MM.1S (cell line): Measurements from ENCODE around the gene ALDH16A1.

Experiments
- EZH2 ChIP-seq: fragments of 300-600 bp; sonication (generic); optimal IDR thresholded peaks from 2 replicates; pipeline ENCODE3; 2017; ENCODE audit warnings: low read depth, mild to moderate bottlenecking, antibody characterized with exemption, low read length, mixed read lengths
- TF ChIP-seq, protein P1 (sequence below): fragments of 300-600 bp; sonication (generic); IDR thresholded peaks from 2 replicates; pipeline ENCODE4 v1.5.1; 2016; ENCODE audit warnings: antibody characterized with exemption, low read length, mixed read lengths

DNA sequence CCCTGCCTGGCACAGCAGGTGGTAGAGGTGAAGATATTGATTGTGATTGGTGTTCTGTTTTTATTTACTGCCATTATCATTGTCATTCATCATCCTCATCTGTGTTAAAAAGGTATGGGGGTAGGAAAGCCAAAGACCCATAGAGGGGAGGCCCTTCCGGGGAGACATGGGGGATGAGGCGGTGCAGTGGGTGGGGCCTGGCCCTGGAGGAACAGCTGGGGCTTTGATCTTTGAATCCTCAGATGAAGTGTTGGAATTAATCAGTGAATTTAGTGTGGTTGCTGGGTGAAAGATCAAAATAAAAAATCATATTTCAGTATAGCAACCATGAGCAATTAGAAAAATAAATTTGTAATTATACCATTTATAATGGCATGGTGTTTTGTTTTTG, 37.2 kb upstream of the ALDH16A1 start:
- no peak for TF ChIP-seq EZH2
- TF ChIP-seq, protein P1, sequence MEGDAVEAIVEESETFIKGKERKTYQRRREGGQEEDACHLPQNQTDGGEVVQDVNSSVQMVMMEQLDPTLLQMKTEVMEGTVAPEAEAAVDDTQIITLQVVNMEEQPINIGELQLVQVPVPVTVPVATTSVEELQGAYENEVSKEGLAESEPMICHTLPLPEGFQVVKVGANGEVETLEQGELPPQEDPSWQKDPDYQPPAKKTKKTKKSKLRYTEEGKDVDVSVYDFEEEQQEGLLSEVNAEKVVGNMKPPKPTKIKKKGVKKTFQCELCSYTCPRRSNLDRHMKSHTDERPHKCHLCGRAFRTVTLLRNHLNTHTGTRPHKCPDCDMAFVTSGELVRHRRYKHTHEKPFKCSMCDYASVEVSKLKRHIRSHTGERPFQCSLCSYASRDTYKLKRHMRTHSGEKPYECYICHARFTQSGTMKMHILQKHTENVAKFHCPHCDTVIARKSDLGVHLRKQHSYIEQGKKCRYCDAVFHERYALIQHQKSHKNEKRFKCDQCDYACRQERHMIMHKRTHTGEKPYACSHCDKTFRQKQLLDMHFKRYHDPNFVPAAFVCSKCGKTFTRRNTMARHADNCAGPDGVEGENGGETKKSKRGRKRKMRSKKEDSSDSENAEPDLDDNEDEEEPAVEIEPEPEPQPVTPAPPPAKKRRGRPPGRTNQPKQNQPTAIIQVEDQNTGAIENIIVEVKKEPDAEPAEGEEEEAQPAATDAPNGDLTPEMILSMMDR, result no peak
